LNCaP clone FGC (cell line): ENCODE measurements around the gene EXOC4.

ENCODE experiments used
- DNase-seq: peaks from one replicate; pipeline ENCODE4 v3.0.0-alpha.2; 2011; ENCODE audit warnings: low read depth
- H3K4me3 ChIP-seq: 2 replicates; pipeline ENCODE4 v1.5.1; 2011; ENCODE audit warnings: mild to moderate bottlenecking, low read depth, low read length, control low read depth
- TF ChIP-seq, protein P1 (sequence below): IDR thresholded peaks from 2 replicates; pipeline ENCODE4 v1.5.1; 2012; ENCODE audit warnings: mild to moderate bottlenecking; ENCODE audit not compliant: control insufficient read depth, insufficient read depth; ENCODE audit errors: extremely low read depth

EXOC4 gene

DNA sequence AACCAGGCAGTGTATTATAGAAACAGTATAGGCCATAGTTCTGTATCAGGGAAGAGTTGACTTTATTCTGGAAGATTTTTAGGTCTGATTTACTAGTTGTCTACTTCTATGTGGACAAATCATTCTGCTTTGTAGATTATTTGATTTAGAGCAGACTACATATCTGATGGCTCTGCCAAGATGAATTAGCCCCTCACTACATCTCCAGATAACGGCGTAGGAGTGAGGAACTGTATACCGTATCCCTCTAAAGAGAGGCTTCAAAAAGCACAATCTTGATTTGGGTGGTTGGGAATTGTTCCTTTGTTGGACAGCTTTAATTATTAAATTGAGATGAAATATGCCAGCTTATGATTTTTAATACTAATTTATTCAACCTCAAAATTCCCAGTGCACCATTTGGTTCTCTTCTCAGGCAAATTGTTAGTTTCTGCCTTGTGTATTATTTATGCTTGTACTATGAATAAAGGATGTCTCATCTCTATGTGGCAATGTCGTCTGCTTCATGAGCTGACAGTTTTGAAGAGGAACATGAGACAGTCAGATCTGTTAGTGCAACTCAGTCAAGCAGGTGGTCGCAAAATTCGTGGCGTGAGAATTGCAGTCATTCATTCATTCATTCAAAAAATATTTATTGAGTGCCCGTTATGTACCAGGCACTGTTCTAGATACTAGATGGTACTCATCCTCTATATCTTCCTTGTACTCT is 422.8 kb downstream of the EXOC4 start:
- H3K4me3 ChIP-seq: no peak overlapping the region
- TF ChIP-seq, protein P1, sequence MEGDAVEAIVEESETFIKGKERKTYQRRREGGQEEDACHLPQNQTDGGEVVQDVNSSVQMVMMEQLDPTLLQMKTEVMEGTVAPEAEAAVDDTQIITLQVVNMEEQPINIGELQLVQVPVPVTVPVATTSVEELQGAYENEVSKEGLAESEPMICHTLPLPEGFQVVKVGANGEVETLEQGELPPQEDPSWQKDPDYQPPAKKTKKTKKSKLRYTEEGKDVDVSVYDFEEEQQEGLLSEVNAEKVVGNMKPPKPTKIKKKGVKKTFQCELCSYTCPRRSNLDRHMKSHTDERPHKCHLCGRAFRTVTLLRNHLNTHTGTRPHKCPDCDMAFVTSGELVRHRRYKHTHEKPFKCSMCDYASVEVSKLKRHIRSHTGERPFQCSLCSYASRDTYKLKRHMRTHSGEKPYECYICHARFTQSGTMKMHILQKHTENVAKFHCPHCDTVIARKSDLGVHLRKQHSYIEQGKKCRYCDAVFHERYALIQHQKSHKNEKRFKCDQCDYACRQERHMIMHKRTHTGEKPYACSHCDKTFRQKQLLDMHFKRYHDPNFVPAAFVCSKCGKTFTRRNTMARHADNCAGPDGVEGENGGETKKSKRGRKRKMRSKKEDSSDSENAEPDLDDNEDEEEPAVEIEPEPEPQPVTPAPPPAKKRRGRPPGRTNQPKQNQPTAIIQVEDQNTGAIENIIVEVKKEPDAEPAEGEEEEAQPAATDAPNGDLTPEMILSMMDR: no peak
- no peak for DNase-seq

DNA sequence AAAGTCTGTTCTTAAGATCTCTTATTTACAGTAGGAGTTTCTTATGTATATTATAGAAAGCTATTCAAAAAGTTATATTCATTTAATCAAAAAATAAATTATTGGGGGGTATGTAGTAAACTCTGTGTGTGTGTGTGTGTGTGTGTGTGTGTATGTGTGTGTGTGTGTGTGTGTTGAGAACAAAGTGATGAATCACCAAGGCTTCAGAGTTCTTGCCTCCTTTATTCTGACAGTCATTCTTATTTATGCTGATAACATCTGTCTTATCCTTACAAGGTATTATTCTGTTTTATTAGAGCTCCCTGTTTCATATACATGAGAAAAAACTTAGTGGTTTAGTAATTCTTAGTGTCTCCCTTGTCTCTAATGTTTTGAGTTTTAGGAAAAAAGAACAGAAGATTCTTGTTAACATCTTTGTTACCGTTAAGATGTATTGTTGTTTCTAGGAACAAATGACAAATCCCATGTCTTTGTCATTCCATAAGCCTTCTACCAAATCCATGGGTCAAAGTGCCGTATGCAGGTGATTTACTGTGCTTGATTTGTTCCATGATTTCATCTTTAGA is 424.0 kb downstream of the EXOC4 start:
- TF ChIP-seq, protein P1: no peak
- no peak for DNase-seq
- no peak overlapping the region for H3K4me3 ChIP-seq

DNA sequence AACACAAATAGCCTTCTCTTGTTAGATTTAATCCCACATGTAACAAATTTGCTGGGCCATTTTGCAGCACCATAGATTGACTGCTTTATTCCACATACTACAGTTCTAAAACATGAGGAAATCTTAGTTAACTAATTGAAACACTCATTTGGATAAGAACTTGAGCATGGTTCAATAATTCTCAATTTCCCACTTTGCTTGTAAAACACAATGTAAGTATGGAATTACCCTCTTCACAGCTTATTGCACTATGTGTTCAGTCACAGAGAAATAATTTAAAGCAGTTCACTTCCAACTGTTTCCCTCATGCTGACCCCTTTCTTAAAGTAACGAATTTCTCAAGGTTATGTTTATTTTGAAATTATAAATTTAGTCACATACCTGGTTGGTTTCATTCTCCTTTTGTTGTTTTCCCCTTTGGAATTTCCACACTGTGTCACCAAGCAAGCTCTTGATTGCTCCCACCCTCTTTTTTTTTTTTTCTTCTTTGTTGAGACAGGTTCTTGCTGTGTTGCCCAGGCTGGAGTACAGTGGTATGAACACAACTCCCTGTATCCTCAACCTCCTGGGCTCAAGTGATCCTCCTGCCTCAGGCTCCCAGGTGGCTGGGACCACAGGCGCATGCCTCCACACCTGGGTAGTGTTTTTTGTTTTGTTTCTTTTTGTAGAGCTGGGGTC is 425.4 kb downstream of the EXOC4 start:
- no peak for DNase-seq
- TF ChIP-seq, protein P1: no peak
- H3K4me3 ChIP-seq: no peak overlapping the region

DNA sequence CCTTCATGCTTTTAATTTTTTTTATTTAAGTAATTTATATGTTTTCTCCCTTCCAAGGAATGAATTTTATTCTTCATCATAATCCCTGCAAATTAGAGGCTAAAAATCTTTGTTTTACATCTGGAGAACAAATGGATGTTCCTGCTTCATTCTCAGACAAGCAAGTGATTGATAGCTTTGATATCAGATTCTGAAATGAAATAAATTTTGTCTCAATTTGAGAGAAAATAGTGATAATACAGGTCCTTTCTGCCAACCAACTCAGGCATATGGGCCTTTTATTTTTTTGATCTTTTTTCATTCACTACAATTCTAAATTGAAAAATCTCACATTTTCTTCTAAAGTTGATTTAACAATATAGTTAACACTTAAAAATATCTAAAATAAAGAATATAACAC is 427.1 kb downstream of the EXOC4 start:
- TF ChIP-seq, protein P1: no peak
- DNase-seq: no peak
- H3K4me3 ChIP-seq: no peak overlapping the region

DNA sequence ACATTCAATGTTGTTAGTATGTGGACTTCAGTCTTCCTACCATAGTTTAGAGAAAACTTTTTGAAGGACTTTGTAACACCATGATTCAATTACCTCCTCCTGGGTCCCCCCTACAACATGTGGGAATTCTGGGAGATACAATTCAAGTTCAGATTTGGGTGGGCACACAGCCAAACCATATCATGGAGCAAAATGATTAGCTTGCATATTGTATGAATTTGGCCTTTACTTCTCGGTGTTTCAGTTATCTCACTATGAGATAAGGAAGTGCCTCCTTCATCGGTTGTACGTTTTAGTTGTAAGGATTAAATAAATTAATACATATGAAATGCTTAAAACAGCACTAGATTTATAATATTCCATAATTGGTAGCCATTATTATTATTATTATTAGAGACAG is 428.7 kb downstream of the EXOC4 start:
- TF ChIP-seq, protein P1: no peak
- H3K4me3 ChIP-seq: no peak overlapping the region
- no peak for DNase-seq

DNA sequence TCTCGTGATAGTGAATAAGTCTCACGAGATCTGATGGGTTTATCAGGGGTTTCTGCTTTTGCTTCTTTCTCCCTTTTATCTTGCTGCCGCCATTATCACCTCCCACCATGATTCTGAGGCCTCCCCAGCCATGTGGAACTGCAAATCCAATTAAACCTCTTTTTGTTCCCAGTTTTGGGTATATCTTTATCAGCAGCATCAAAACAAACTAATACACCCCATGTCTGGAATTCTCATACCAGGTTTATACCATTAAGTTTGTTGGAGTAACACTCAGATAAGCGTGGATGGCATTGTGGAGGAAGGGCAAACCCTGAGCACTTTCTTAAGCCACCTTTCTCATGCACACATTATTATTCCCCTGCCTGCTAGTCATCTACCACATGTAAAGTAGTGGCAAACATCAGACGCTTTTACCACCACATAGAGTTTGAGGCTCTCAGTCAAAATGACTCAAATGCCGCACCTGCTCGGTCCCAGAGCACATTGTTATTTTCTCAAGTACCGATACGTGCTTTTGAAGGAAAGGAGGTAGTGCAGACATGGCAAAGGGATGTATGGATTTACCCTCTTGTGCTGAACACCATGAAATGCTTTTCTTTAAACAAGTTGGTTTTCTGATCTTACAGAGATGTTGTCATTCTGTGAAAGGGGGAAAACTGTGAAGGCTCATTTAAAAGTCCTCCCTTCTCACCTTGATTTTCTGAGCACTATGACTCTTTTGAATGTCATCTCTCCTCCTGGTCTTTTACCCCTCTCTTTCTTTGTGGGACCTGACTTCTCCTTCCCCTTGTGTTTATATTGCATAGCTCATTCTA is 429.7 kb downstream of the EXOC4 start:
- no peak overlapping the region for H3K4me3 ChIP-seq
- TF ChIP-seq, protein P1: no peak
- no peak for DNase-seq
